SK-N-SH (cell line): Measurements from ENCODE around the gene AGBL1. TPM values are rescaled to one million over a fixed set of nuclear protein-coding genes. Genes with fewer than 3 reads are reported as not detected.

ENCODE experiments used
- CTCF ChIA-PET: fragments of 300-600, 350-600 bp; formaldehyde crosslinking; extraction: SDS; loops from one replicate; lab custom pipeline; 2021; lab: Yijun Ruan, JAX
- POLR2A ChIA-PET: fragments of 350-600 bp; sonication (Branson Sonifier 250); formaldehyde crosslinking; extraction: SDS; loops from one replicate; lab custom pipeline; 2020; ENCODE audit warnings: antibody characterized with exemption, inconsistent platforms; lab: Yijun Ruan, JAX
- DNase-seq: peaks from one replicate; pipeline ENCODE4 v3.0.0; 2012
- H2AFZ ChIP-seq: fragments of 200-600 bp; sonication (generic); 2 replicates; pipeline ENCODE4 v1.8.1; 2016; ENCODE audit warnings: antibody characterized with exemption, mild to moderate bottlenecking, low read depth
- H3F3A ChIP-seq: fragments of 200-600 bp; sonication (generic); replicated peaks from 2 replicates; pipeline ENCODE3; 2016; ENCODE audit warnings: antibody characterized with exemption, mild to moderate bottlenecking; ENCODE audit not compliant: insufficient read depth
- H3K27ac ChIP-seq, 2 experiments: fragments of 200-500 bp in 1 of 2; fragments of 200-600 bp in 1 of 2; sonication (Bioruptor generic) in 1 of 2; sonication (generic), shearing (Covaris generic) in 1 of 2; 2 replicates each; pipeline versions ENCODE4 v1.5.1 to v1.6.1; 2014 to 2016; ENCODE audit warnings: low read depth in 2 of 2, inconsistent platforms in 1 of 2, low read length in 1 of 2, mild to moderate bottlenecking in 1 of 2, mixed read lengths in 1 of 2
- H3K27me3 ChIP-seq: fragments of 200-600 bp; sonication (generic), shearing (Covaris generic); 2 replicates; pipeline ENCODE4 v1.6.1; 2016; ENCODE audit warnings: mixed run types; ENCODE audit not compliant: insufficient read depth
- H3K36me3 ChIP-seq, 2 experiments: fragments of 200-500 bp in 1 of 2; fragments of 200-600 bp in 1 of 2; sonication (Bioruptor generic) in 1 of 2; sonication (generic) in 1 of 2; replicated peaks in 1 of 2; 2 replicates each; pipeline versions ENCODE3 to v1.5.1; 2014 to 2016; ENCODE audit warnings: low read length in 1 of 2, mild to moderate bottlenecking in 1 of 2; ENCODE audit not compliant: insufficient read depth in 2 of 2, control insufficient read depth in 1 of 2
- H3K4me1 ChIP-seq, 2 experiments: fragments of 200-500 bp in 1 of 2; fragments of 200-600 bp in 1 of 2; sonication (Bioruptor generic) in 1 of 2; sonication (generic), shearing (Covaris generic) in 1 of 2; 2 replicates each; pipeline versions ENCODE4 v1.5.1 to v1.6.1; 2014 to 2016; ENCODE audit warnings: low read depth in 1 of 2, low read length in 1 of 2, mixed run types in 1 of 2; ENCODE audit not compliant: insufficient read depth in 2 of 2, control insufficient read depth in 1 of 2
- H3K4me2 ChIP-seq: fragments of 200-600 bp; sonication (generic), shearing (Covaris generic); 2 replicates; pipeline ENCODE4 v1.6.1; 2017; ENCODE audit warnings: mixed run types
- H3K4me3 ChIP-seq, 2 experiments: fragments of 200-500 bp in 1 of 2; fragments of 200-600 bp in 1 of 2; sonication (Bioruptor generic) in 1 of 2; sonication (generic), shearing (Covaris generic) in 1 of 2; 2 replicates each; pipeline versions ENCODE4 v1.5.1 to v1.8.1; 2014 to 2016; ENCODE audit warnings: low read depth in 2 of 2, inconsistent platforms in 1 of 2, low read length in 1 of 2, mild to moderate bottlenecking in 1 of 2, mixed read lengths in 1 of 2, moderate library complexity in 1 of 2
- H3K79me2 ChIP-seq: fragments of 200-600 bp; sonication (generic); 2 replicates; pipeline ENCODE4 v1.8.1; 2017; ENCODE audit warnings: mild to moderate bottlenecking; ENCODE audit not compliant: insufficient read depth
- H3K9ac ChIP-seq: fragments of 200-600 bp; sonication (generic); 2 replicates; pipeline ENCODE4 v1.6.1; 2017; ENCODE audit warnings: mixed run types
- H3K9me2 ChIP-seq: fragments of 200-600 bp; sonication (generic); 2 replicates; pipeline ENCODE4 v1.6.1; 2017; ENCODE audit warnings: mixed run types
- H3K9me3 ChIP-seq: fragments of 200-600 bp; sonication (generic); 2 replicates; pipeline ENCODE4 v1.6.1; 2017; ENCODE audit warnings: mixed run types, mild to moderate bottlenecking, moderate library complexity
- H4K20me1 ChIP-seq: fragments of 200-600 bp; sonication (generic); 2 replicates; pipeline ENCODE4 v1.6.1; 2017; ENCODE audit warnings: mild to moderate bottlenecking, mixed run types; ENCODE audit not compliant: insufficient read depth
- CHD2 ChIP-seq: fragments of 150-350 bp; IDR thresholded peaks from 2 replicates; pipeline ENCODE4 v1.6.1; 2018; ENCODE audit warnings: low read length; ENCODE audit not compliant: partially characterized antibody
- EP300 ChIP-seq, 2 experiments: IDR thresholded peaks; 2 replicates each; pipeline versions ENCODE4 v1.4.0 to v1.6.1; 2012; ENCODE audit warnings: borderline replicate concordance in 1 of 2, low read depth in 1 of 2, low read length in 1 of 2
- EZH2phosphoT487 ChIP-seq: fragments of 200-600 bp; sonication (generic); IDR thresholded peaks from 2 replicates; pipeline ENCODE4 v1.6.1; 2017; ENCODE audit warnings: low read depth, mixed run types, mild to moderate bottlenecking, antibody characterized with exemption, moderate library complexity, borderline replicate concordance
- FOXJ3 ChIP-seq: sonication (generic); formaldehyde crosslinking; IDR thresholded peaks from 2 replicates; pipeline ENCODE4 v1.5.1; 2020; ENCODE audit warnings: mild to moderate bottlenecking, missing genetic modification reagents
- GABPA ChIP-seq: IDR thresholded peaks from 2 replicates; pipeline ENCODE4 v1.4.0; 2012; ENCODE audit warnings: low read depth, mild to moderate bottlenecking
- GATA2 ChIP-seq: sonication (generic); formaldehyde crosslinking; IDR thresholded peaks from 2 replicates; pipeline ENCODE4 v1.5.0; 2020; ENCODE audit warnings: mild to moderate bottlenecking, missing genetic modification reagents
- JUND ChIP-seq: IDR thresholded peaks from 2 replicates; pipeline ENCODE4 v1.4.0; 2012
- NRF1 ChIP-seq: IDR thresholded peaks from 2 replicates; pipeline ENCODE4 v1.6.1; 2012; ENCODE audit warnings: low read depth, mild to moderate bottlenecking, low read length
- POLR2AphosphoS5 ChIP-seq: IDR thresholded peaks from 2 replicates; pipeline ENCODE4 v1.6.1; 2012; ENCODE audit warnings: low read depth, low read length
- RCOR1 ChIP-seq: fragments of 150-350 bp; IDR thresholded peaks from 2 replicates; pipeline ENCODE4 v1.6.1; 2017; ENCODE audit warnings: antibody characterized with exemption, low read length
- TCF12 ChIP-seq: IDR thresholded peaks from 2 replicates; pipeline ENCODE4 v1.4.0; 2012
- USF1 ChIP-seq: IDR thresholded peaks from 2 replicates; pipeline ENCODE4 v1.4.0; 2012; ENCODE audit warnings: low read depth, borderline replicate concordance
- USF2 ChIP-seq: fragments of 150-350 bp; IDR thresholded peaks from 2 replicates; pipeline ENCODE4 v1.6.1; 2017; ENCODE audit warnings: antibody characterized with exemption, low read length, low read depth, borderline replicate concordance
- ZBTB33 ChIP-seq: IDR thresholded peaks from 2 replicates; pipeline ENCODE4 v1.4.0; 2012; ENCODE audit warnings: low read depth, borderline replicate concordance
- WGBS: methylation state at CpG from one replicate; pipeline ENCODE4 v1.1.6; 2017; ENCODE audit warnings: low lambda C conversion rate; 5-methylcytosine and 5-hydroxymethylcytosine counted together
- polyA plus RNA-seq, 3 experiments: library from polyadenylated mRNA; depleted of rRNA; stranded (reverse); fragments of >200 nt; gene quantifications; 2 replicates each; pipeline ENCODE4 v1.2.3, GENCODE V29; 2012

Gene AGBL1
- polyA plus RNA-seq, 1 of the 3 experiments (the other 2 are of a cell fraction) = not detected

GRCh38 chr15:86384186-86384585 is 304.5 kb downstream of the AGBL1 start:
- no peak overlapping the region for H3K4me3 ChIP-seq
- H2AFZ ChIP-seq = no peak overlapping the region
- H3K4me2 ChIP-seq = no peak overlapping the region
- no peaks in the 10 kb centered on the region for H3K36me3 ChIP-seq
- DNase-seq = peak; percentile 68
- H3F3A ChIP-seq = no peaks in the 10 kb centered on the region
- TF ChIP-seq POLR2AphosphoS5 (no peak), ZBTB33 (no peak), RCOR1 (no peak), EP300 (IDR thresholded peaks at IDR 0.05; ENCODE audit: borderline replicate concordance in 1 of 2, low read depth in 1 of 2, low read length in 1 of 2) (0 out of 4 replicates have a peak, but pooled peaks of 1 of the 2 experiments have one; percentile 36), USF2 (no peak), FOXJ3 (no peak), CHD2 (peak; percentile 31), JUND (no peak), NRF1 (no peak), TCF12 (0 out of 2 replicates have a peak, but pooled peaks have one; percentile 16), USF1 (no peak), EZH2phosphoT487 (no peak)
- TF ChIP-seq, all 33 proteins: peak for 3
- no peaks in the 10 kb centered on the region for H4K20me1 ChIP-seq
- no peaks in the 10 kb centered on the region for H3K9me3 ChIP-seq
- H3K27me3 ChIP-seq = no peaks in the 10 kb centered on the region
- POLR2A ChIA-PET = interaction anchor here (0.5 kb wide), 1 partner anchor 103 kb away, joined by 3 read pairs; no protein-coding TSS in a partner anchor
- CTCF ChIA-PET = interaction anchor here (0.8 to 1.3 kb wide), 2 partner anchors 11 to 153 kb away, joined by 3 read pairs; no protein-coding TSS in a partner anchor
- H3K79me2 ChIP-seq = no peaks in the 10 kb centered on the region
- H3K27ac ChIP-seq = no peak overlapping the region
- peaks cover 0 to 10% of the 10 kb centered on the region in 2 experiments; a peak in 2 of 4 replicates for H3K4me1 ChIP-seq
- WGBS = 7% methylated on average over 6 of the region's 6 CpGs
- no peaks in the 10 kb centered on the region for H3K9me2 ChIP-seq
- no peak overlapping the region for H3K9ac ChIP-seq

GRCh38 chr15:86392296-86392695 is 312.6 kb downstream of the AGBL1 start:
- WGBS = 18% methylated on average over 1 of the region's 1 CpG
- no peaks in the 10 kb centered on the region for H3F3A ChIP-seq
- TF ChIP-seq EP300 (IDR thresholded peaks at IDR 0.05; ENCODE audit: borderline replicate concordance in 1 of 2, low read depth in 1 of 2, low read length in 1 of 2) (peak in 1 of 2 experiments; percentile 36; a peak in 1 of 4 replicates), JUND (no peak), GATA2 (CRISPR knock-in tag) (0 out of 2 replicates have a peak, but pooled peaks have one; percentile 32), GABPA (no peak), ZBTB33 (no peak)
- H3K27ac ChIP-seq = peak overlapping the region in 1 of 2 experiments; percentile 60; a peak in 1 of 4 replicates
- no peaks in the 10 kb centered on the region for H3K9me3 ChIP-seq
- no peak overlapping the region for H3K4me2 ChIP-seq
- no peaks in the 10 kb centered on the region for H3K79me2 ChIP-seq
- no peaks in the 10 kb centered on the region for H3K27me3 ChIP-seq
- H2AFZ ChIP-seq = no peak overlapping the region
- no peak overlapping the region for H3K9ac ChIP-seq
- ChIA-PET POLR2A (no interaction called here), CTCF (interaction anchor here (1.0 kb wide), 1 partner anchor 8 kb away, joined by 3 read pairs; no protein-coding TSS in a partner anchor)
- H3K4me1 ChIP-seq = no peaks in the 10 kb centered on the region
- no peak overlapping the region for H3K4me3 ChIP-seq
- H3K9me2 ChIP-seq = no peaks in the 10 kb centered on the region
- no peaks in the 10 kb centered on the region for H4K20me1 ChIP-seq
- no peaks in the 10 kb centered on the region for H3K36me3 ChIP-seq
- DNase-seq = peak; percentile 27
